Measurements from ENCODE around the gene ZNF629. TPM values are rescaled to one million over a fixed set of nuclear protein-coding genes. Genes with fewer than 3 reads are reported as not detected.
A peak's percentile ranks its signal among the peaks of the same experiment; 100 is the strongest.

Gene ZNF629
- total RNA-seq, 1 donor from 2014 or later = 13.7 TPM

DNA sequence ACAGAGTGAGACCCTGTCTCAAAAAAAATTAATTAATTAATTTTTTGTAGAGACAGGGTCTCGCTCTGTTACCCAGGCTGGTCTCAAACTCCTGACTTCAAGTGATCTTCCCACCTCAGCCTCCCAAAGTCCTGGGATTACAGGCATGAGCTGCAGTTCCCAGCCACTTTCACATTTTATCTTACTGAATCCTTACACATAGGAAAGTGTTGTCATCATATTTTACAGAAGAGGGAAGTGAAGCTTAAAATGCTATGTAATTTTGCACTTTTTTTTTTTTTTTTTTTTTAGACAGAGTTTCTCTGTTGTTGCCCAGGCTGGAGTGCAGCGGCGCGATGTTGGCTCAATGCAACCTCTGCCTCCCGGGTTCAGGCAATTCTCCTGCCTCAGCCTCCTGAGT lies 21.1 kb upstream of the ZNF629 start:
- Histone ChIP-seq H3K36me3 (no peaks in the 10 kb centered on the region), H3K27ac (no peak overlapping the region), H3K4me2 (no peak overlapping the region), H3K79me2 (ENCODE audit: low read depth) (no peaks in the 10 kb centered on the region), H3K4me3 (no peak overlapping the region), H3K9me3 (ENCODE audit: low read depth) (no peaks in the 10 kb centered on the region), H4K20me1 (ENCODE audit: low read depth) (no peaks in the 10 kb centered on the region), H3K9ac (no peak overlapping the region), H3F3A (ENCODE audit: low read depth) (peaks cover 22% of the 10 kb centered on the region), H3K27me3 (peaks cover 52% of the 10 kb centered on the region), H2AFZ (replicated peaks) (no peak overlapping the region), H3K4me1 (peaks cover 13% of the 10 kb centered on the region)
- no peak for TF ChIP-seq EZH2phosphoT487 (IDR thresholded peaks at IDR 0.05)
- TF ChIP-seq, protein P1, sequence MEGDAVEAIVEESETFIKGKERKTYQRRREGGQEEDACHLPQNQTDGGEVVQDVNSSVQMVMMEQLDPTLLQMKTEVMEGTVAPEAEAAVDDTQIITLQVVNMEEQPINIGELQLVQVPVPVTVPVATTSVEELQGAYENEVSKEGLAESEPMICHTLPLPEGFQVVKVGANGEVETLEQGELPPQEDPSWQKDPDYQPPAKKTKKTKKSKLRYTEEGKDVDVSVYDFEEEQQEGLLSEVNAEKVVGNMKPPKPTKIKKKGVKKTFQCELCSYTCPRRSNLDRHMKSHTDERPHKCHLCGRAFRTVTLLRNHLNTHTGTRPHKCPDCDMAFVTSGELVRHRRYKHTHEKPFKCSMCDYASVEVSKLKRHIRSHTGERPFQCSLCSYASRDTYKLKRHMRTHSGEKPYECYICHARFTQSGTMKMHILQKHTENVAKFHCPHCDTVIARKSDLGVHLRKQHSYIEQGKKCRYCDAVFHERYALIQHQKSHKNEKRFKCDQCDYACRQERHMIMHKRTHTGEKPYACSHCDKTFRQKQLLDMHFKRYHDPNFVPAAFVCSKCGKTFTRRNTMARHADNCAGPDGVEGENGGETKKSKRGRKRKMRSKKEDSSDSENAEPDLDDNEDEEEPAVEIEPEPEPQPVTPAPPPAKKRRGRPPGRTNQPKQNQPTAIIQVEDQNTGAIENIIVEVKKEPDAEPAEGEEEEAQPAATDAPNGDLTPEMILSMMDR (IDR thresholded peaks at IDR 0.05) = no peak
- no peak for TF ChIP-seq EZH2 (IDR thresholded peaks at IDR 0.05)
- no peaks in the 10 kb centered on the region for H3K36me3 Mint-ChIP-seq
- peak overlapping the region; percentile 64 for H3K4me3 Mint-ChIP-seq
- no peaks in the 10 kb centered on the region for H3K9me3 Mint-ChIP-seq
- H3K27me3 Mint-ChIP-seq (ENCODE audit: insufficient read depth, low read depth) = no peaks in the 10 kb centered on the region
- H3K4me1 Mint-ChIP-seq = peaks cover 21% of the 10 kb centered on the region
- H3K27ac Mint-ChIP-seq = no peak overlapping the region
- DNase-seq (ENCODE audit: low spot score) = no peak

DNA sequence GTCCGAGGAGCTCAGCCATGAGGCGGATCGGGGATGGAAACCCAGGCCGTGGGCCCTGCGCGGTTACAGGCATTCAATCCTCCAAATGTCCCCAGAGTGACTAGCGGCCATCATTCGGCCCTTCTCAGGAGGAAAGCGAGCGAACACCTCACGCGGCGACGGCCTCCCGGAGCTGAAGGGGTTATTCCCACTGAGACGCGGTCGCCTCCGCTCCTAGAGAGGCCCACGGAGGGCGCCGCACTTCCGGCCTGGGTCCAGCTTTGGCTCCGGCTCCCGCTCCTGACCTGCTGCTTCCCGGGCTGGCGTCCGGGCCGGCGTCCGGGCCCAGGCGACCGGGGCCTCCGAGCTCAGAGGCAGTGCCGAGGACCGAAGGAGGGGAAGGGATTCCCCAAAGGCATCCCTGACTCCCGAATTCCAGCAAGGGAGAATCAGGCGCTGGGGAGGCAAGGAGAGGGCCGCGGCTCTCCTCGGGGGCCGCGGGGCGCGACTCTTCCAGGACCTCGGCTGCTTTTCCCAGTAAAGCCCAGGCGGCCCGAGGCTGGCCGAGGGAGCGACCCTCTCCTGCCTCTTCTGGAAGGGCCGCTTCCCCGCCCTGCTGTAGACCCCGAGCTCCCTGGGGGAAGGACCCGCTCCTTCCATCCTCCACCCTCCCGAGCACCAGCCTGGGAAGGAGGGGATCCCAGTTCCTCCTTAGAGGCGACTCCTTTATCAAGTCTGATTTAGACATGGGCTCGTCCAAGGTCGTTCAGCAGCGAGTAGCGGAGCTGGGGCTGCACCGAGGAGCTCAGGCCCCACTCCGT lies 18.6 kb upstream of the ZNF629 start:
- H3K4me3 ChIP-seq = peak overlapping the region; percentile 93

DNA sequence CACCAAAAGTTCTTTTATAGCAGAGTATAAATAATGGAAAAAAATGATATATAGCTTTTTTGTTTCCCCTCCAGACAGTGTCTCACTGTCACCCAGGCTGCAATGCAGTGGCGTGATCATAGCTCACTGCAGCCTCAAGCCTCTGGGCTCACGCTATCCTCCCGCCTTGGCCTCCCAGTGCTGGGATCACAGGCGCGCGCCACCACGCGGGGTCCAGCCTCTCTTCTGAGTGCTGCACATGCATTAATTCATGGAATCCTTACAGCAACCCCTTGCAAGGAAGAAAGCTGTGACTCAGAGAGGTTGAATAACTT lies 18.0 kb upstream of the ZNF629 start:
- TF ChIP-seq, protein P1 (IDR thresholded peaks at IDR 0.05) = no peak
- TF ChIP-seq EZH2phosphoT487 (IDR thresholded peaks at IDR 0.05) (no peak), EZH2 (IDR thresholded peaks at IDR 0.05) (no peak)
- Histone ChIP-seq H3K4me3 (peak overlapping the region; percentile 93), H3K4me1 (peaks cover 13% of the 10 kb centered on the region), H3K36me3 (no peaks in the 10 kb centered on the region), H3K4me2 (peak overlapping the region; percentile 81), H3K27ac (no peak overlapping the region), H3K27me3 (peaks cover 44% of the 10 kb centered on the region), H3F3A (ENCODE audit: low read depth) (peaks cover 23% of the 10 kb centered on the region), H3K9ac (no peak overlapping the region), H3K9me3 (ENCODE audit: low read depth) (no peaks in the 10 kb centered on the region), H4K20me1 (ENCODE audit: low read depth) (no peaks in the 10 kb centered on the region), H2AFZ (replicated peaks) (peak overlapping the region; percentile 91), H3K79me2 (ENCODE audit: low read depth) (no peaks in the 10 kb centered on the region)
- no peaks in the 10 kb centered on the region for H3K9me3 Mint-ChIP-seq
- peak overlapping the region; percentile 93 for H3K27ac Mint-ChIP-seq
- H3K36me3 Mint-ChIP-seq = no peaks in the 10 kb centered on the region
- H3K4me1 Mint-ChIP-seq = peaks cover 18% of the 10 kb centered on the region
- DNase-seq (ENCODE audit: low spot score) = no peak
- peak overlapping the region; percentile 90 for H3K4me3 Mint-ChIP-seq
- peaks cover 5% of the 10 kb centered on the region for H3K27me3 Mint-ChIP-seq (ENCODE audit: insufficient read depth, low read depth)

More for the DNA sequence above, 18.6 kb upstream of the ZNF629 start:
- Histone ChIP-seq H3K9me3 (ENCODE audit: low read depth) (no peaks in the 10 kb centered on the region), H3K79me2 (ENCODE audit: low read depth) (no peaks in the 10 kb centered on the region), H3K9ac (peak overlapping the region; percentile 80), H2AFZ (replicated peaks) (peak overlapping the region; percentile 91), H3K4me2 (peak overlapping the region; percentile 81), H3K4me1 (peaks cover 13% of the 10 kb centered on the region), H4K20me1 (ENCODE audit: low read depth) (no peaks in the 10 kb centered on the region), H3K36me3 (no peaks in the 10 kb centered on the region), H3K27me3 (peaks cover 43% of the 10 kb centered on the region), H3K27ac (peak overlapping the region; percentile 67), H3F3A (ENCODE audit: low read depth) (peaks cover 23% of the 10 kb centered on the region)
- TF ChIP-seq EZH2phosphoT487 (IDR thresholded peaks at IDR 0.05) = no peak
- TF ChIP-seq EZH2 (IDR thresholded peaks at IDR 0.05) = no peak
- TF ChIP-seq, protein P1 (IDR thresholded peaks at IDR 0.05) = no peak
- Mint-ChIP-seq H3K27me3 (ENCODE audit: insufficient read depth, low read depth) (peaks cover 5% of the 10 kb centered on the region), H3K4me1 (peaks cover 18% of the 10 kb centered on the region), H3K27ac (peak overlapping the region; percentile 93), H3K36me3 (no peaks in the 10 kb centered on the region), H3K9me3 (no peaks in the 10 kb centered on the region), H3K4me3 (peak overlapping the region; percentile 90)
- DNase-seq (ENCODE audit: low spot score) = peak; percentile 90

All from neural progenitor cell (in vitro differentiated cells).